SU-DHL-6 (cell line): ENCODE results near the gene CIRBP.

Source experiments
- EZH2phosphoT487 ChIP-seq: fragments of 200-600 bp; sonication (generic), shearing (Covaris generic); conservative IDR thresholded peaks from 2 replicates; pipeline ENCODE4 v1.6.1; 2018; ENCODE audit warnings: mild to moderate bottlenecking, antibody characterized with exemption, low read length, moderate library complexity, mixed read lengths
- TF ChIP-seq, protein P1 (sequence below): fragments of 200-600 bp; sonication (generic); IDR thresholded peaks from one replicate; pipeline ENCODE4 v1.5.1; 2017; ENCODE audit warnings: antibody characterized with exemption, mild to moderate bottlenecking, low read length, moderate library complexity; ENCODE audit not compliant: insufficient read depth, poor library complexity, severe bottlenecking

DNA sequence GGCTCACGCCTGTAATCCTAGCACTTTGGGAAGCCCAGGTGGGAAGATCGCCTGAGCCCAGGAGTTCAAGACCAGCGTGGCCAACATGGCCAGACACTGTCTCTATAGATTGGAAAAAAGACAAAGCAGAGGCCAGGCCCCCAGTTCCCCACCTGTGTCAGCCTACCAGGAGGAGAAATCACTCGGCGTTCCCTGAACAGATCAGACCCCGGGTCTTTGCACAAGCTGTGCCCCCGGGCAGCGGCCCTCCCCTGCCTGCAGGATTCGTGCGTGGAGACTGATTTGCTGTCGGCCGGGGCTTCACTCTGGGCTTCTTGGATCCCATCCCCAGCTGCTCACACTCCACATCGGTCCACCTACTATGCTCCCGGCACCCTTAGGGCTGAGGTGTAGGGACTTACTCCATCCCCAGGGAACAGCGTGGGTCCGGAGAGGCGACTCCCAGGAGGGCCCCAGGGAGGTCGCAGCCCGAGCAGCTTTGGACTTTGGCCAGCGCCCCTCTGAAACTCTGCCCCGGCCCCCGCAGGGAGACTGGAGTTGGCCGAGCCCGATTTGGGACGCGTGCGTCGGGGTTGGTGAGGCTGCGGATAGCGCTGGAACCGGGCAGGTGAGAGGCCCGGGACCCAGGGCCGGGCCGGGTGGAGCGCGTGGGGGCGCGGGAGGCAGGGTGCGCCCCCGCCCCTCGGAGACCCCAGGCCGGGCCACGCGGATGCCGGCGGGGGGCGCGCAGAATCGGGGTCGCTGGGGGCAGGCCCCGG is 16.0 kb downstream of the CIRBP start:
- TF ChIP-seq, protein P1, sequence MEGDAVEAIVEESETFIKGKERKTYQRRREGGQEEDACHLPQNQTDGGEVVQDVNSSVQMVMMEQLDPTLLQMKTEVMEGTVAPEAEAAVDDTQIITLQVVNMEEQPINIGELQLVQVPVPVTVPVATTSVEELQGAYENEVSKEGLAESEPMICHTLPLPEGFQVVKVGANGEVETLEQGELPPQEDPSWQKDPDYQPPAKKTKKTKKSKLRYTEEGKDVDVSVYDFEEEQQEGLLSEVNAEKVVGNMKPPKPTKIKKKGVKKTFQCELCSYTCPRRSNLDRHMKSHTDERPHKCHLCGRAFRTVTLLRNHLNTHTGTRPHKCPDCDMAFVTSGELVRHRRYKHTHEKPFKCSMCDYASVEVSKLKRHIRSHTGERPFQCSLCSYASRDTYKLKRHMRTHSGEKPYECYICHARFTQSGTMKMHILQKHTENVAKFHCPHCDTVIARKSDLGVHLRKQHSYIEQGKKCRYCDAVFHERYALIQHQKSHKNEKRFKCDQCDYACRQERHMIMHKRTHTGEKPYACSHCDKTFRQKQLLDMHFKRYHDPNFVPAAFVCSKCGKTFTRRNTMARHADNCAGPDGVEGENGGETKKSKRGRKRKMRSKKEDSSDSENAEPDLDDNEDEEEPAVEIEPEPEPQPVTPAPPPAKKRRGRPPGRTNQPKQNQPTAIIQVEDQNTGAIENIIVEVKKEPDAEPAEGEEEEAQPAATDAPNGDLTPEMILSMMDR: no peak
- no peak for TF ChIP-seq EZH2phosphoT487
